Measurements from ENCODE around the gene KCNQ5.
"Not testable (repeated sequence)": the region's sequence is repeated elsewhere in the genome, so short reads cannot be mapped to it uniquely, and the experiment has no call there.

Gene KCNQ5

DNA sequence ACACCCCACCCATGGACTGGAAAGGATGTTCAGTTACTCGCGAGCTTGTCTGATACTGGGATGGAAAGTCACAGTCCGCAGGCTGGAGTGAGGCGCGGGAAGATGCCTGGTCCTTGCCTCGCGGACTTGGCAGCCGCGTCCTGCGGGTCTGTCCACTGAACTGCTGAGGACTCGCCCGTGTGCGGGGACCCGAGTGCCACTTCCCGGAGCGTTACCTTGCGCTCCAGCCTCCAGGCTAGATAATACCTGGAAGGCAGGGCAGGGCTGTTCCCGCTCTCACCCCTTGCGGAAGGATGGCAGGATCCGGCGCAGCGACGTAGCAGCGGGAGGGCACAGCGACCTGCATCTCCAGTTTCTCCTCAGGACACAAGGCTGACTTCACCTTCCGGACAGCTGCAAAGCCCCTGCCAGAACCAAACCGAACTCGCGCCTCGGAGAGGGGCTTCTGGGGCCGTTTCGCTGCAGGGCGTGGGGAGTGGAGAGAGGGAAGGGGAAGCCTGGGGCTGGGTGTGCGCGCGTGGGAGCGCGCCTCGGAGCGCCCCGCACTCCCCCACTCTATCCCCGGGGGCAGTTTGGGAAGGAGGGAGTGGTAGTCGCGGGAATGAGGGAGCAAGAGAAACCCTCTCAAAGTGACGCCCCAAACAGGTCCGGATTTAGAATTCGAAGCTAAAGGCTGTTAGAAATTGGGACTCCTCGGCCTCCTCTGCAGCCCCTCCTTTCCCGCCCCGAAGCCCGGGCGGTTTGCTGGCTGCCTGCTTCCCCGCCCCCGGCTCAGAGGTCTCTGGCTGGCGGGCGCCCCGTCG lies at the start of gene KCNQ5:
TSS of gene KCNQ5 (plus strand) at position 774 of the 803 bp plus-strand sequence.
- DNase-seq, result peak; percentile 15

DNA sequence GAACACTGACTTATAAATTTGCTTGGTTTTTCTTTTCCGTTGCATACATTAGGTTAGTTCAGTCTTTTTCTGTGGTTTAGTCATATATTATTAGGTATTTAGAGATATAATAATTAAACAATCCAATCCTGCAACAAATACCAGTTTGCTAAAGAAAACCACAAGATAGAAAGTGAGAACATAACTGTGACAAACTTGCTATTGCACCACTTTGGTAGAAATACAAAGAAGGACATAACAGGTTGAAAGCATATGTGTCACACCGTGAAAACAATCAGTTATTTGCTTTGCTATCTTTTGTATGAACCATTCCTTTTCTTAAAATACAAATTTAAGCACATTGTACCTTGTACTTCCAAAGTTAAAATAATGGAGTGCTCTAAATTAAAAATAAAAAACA lies 42.0 kb upstream of the KCNQ5 start:
- DNase-seq, result peak; percentile 2

DNA sequence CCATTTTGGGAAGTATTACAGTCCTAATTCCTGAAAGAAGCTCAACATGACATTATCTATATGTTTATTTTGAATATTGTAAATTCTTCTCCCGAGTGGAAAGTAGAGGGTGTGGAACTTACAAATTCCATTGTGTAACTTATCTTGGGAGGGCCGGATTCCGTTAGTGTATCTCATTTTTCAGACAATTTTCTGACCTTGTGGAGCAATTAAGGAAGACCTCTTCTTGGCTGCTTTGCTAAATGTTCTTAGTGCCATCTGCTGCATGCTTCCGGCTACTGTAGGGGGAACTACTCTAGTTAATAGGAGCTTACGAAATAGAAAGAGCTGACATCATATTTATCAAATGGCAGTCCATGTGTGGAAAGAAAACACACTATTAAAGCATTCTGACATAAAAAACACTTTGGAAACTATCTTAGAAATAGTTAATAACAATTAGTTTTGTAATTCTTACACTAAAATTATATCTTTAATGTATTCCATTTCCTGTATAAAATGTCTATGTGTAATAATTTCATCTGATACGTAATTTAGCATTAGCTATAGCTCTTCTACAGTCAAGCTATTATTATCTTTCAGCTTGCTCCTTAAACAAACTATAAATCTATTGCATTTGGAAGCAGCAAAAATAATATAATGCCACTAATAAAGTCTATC lies 41.5 kb upstream of the KCNQ5 start:
- DNase-seq, result peak; percentile 83

DNA sequence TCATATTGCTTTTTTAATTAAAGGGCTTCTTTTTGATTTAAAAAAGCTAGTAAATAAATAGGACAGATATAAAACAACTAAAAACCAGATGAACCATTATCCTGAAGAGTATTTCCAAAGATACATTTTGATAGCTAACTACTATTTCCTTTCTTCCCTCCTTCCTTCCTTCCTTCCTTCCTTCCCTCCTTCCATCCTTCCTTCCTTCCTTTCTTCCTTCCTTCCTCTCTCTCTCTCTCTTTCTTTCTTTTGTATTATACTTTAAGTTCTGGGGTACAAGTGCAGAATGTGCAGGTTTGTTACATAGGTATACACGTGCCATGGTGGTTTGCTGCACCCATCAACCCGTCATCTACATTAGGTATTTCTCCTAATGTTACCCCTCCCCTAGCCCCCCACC lies 40.9 kb upstream of the KCNQ5 start:
- not testable (repeated sequence) for DNase-seq

GRCh38 chr6:72588155-72588554 lies 33.7 kb upstream of the KCNQ5 start:
- no peak for DNase-seq

GRCh38 chr6:72589096-72589495 lies 32.8 kb upstream of the KCNQ5 start:
- DNase-seq, result peak; percentile 10

- DNase-seq, result no peak
These were observed 26.1 kb upstream of the KCNQ5 start for GRCh38 chr6:72595812-72596211.

GRCh38 chr6:72616406-72617015 lies 5.4 kb upstream of the KCNQ5 start:
- peak; percentile 47 for DNase-seq

GRCh38 chr6:72617721-72618120 lies 4.1 kb upstream of the KCNQ5 start:
- no peak for DNase-seq

GRCh38 chr6:72619883-72620696 lies 1.8 kb upstream of the KCNQ5 start:
- peak; percentile 36 for DNase-seq

DNA sequence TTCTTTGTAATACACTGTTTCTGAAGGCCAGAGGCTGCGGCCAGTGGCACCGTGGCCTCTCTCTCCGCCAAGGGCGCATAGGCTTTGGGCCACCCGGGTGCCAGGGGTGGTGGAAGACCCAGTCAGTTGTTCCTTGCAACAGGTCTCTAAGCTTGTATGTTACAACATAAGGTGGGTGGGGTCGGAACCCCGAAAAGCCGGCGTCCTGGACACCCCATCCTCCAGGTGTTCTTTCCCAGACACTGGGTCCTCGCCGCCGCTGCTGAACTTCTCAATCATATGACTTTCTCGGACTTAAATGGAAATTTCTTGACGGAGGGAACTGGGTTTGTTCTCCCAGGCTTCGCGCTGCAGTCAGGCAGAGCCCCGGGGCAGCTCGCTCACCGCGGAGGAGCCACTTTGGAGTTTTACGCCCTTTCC lies 983 bp upstream of the KCNQ5 start:
- no peak for DNase-seq

GRCh38 chr6:72622094-72622940 lies 453 bp downstream of the KCNQ5 start:
- peak; percentile 37 for DNase-seq

GRCh38 chr6:72623808-72624207 lies 1.9 kb downstream of the KCNQ5 start:
- DNase-seq, result peak; percentile 20

DNA sequence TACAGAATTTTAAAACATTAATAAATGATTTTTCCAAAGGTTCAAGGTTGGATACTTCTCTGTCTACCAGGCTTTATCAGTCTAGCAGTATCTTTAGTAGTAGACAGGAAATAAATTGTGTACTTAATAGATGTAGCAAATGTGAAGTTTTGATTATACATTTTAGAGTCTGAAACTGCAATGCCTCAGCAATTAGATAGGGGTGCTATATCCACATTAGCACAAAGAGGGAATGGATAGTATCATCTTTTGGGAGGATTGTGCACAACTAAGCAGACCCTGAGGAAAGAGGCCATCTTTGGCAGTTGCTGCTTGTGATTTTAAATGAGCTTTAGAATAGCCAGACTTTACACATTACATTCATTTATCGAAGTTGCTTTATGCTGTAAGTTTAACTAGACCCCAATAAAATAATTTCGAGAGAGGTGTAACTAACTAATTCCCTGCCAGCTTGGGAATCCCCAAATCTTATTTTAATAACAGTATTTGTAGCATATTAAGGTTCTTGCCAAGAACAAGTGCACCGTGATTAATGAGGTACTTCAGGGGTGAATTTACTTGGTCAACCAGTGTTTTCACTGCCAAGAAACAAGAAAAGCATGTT lies 2.8 kb downstream of the KCNQ5 start:
- DNase-seq, result peak; percentile 22

GRCh38 chr6:72626126-72626525 lies 4.3 kb downstream of the KCNQ5 start:
- no peak for DNase-seq

DNA sequence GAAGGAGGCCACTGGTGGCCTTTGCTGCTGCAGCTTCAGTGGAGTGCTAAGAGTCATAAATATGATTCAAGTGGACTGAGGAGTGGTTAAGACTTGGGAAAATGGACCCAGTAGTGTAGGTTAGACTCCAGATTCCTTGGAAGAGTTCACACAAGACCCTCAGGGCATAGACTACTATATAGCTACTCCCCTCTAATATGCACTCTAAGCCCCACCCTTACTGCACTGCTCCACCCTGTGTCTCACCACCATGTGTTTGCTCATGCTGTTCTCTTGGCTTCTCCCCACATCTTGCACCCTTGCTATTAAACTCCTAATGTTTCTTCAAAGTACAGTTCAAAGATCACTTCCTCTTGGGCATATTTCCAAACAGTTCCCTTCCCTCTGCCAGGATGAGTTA lies 5.7 kb downstream of the KCNQ5 start:
- no peak for DNase-seq

GRCh38 chr6:72631480-72631879 lies 9.6 kb downstream of the KCNQ5 start:
- peak; percentile 54 for DNase-seq

DNA sequence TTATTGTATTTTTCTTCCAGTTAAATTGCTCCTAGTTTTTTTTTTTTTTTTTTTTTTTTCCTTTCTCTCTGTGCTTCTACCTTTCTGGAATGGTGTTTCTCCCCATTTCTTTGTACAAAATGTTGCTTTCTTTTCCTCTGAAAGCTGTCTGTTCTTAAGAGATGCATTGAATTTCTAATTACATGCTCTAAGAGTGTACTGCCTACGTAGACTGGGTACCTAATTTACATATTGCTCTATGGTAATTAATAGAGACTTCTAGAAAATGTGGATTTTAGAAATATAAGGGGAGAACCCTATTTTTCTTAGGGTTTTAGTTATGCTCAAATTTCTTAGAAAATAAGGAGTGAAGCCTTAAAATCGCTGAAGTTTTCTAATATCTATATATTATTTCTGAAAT lies 13.8 kb downstream of the KCNQ5 start:
- DNase-seq, result no peak

GRCh38 chr6:72636215-72636614 lies 14.4 kb downstream of the KCNQ5 start:
- DNase-seq, result no peak

DNA sequence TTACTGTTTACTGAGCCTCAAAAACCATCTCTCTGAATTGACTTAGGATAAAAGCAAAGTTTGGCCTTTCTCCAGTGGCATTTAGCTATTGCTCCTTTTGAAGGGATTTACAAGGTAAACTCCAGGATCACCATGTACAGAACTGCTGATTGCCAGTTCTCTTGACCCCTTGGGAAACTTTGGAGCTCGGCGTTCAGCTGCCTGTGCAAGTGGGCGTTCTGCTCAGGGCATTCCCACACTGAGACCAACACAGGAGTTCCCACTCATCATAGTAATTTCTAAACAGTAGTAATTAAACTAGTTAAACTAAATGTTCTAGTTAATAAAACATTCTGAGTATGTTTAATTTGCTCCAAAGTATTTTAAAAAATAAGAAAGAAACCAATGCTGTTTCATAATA lies 14.9 kb downstream of the KCNQ5 start:
- no peak for DNase-seq

GRCh38 chr6:72639920-72640614 lies 18.2 kb downstream of the KCNQ5 start:
- DNase-seq, result no peak

Measured in fibroblast of skin of right quadriceps (primary cell).